HG03354 (cell line): ENCODE measurements around the gene MGLL.

Experiments used
- ATAC-seq: cut with Tn5 transposase; IDR thresholded peaks from one replicate; pipeline ENCODE4 v1.9.1; 2021; ENCODE audit warnings: mild to moderate bottlenecking; ENCODE audit not compliant: unreplicated experiment, poor library complexity, severe bottlenecking

Gene MGLL

DNA sequence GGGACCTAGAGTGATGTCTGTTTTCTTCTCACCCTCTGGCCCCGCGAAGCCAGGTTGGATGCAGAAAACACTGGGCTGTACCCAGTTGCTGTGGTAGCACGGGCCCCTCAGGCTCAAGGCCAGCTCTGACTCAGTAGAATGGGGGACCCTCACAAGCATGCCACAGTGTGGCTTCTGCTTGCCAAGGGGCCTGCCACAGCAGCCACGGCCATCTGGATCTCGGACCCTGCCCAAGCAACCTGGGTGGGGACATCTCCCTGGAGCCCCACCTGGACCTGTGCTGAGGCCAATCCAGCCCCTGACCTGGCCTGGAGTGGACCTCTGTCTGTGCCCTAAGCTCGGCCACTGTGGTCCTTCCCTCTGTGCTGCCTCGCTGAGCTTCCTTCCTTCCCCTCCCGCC lies 59.0 kb downstream of the MGLL start:
- no peak for ATAC-seq

DNA sequence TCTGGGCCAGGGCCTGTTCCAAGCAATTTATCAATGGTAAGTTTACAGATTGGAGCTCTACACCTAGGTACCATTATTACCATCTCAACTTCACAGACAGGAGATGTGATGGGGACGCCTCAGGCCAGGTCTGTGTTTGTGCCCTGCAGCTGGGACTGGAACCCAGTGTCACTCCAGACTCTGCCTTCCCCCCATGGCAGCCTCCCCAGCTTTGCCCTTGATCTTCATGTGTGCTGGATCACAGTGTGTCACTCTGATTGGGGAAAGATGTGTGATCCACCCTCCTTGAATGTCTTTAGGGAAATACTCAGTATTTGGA lies 59.6 kb downstream of the MGLL start:
- ATAC-seq: peak; percentile 14

DNA sequence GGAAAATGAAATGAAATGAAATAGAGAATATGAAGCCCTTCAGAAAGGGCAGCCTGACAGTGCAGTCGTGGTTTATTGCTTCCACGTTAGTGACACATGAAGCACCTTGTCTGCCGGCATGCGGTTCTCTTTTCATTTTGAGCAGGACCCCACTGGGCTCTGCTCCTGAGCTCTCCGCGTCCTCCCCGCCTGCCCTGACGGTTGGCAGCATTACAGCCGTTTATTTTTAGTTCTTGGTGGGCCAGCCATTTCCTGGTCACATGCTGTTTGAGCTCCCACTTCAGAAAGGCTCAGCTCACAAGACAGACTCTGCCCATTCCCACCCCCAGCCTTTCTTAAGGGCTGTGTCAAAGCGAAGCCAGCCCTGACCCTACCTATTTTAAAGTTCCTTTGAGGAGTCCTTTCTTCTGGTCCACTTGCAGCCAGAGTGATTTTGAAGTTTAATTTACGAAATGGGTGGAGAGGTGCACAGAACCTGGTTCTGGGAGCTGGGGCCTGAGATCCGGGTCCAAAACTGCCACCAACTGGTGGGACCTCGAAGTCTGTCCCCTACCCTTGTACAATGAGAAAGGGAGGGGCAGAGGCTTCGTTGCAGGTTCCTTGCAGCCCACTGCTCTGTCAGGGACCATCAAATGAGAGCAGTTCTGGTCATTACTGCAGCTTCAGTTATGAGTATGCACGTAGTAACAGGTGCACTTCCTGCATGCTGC lies 60.1 kb downstream of the MGLL start:
- ATAC-seq: peak; percentile 76

DNA sequence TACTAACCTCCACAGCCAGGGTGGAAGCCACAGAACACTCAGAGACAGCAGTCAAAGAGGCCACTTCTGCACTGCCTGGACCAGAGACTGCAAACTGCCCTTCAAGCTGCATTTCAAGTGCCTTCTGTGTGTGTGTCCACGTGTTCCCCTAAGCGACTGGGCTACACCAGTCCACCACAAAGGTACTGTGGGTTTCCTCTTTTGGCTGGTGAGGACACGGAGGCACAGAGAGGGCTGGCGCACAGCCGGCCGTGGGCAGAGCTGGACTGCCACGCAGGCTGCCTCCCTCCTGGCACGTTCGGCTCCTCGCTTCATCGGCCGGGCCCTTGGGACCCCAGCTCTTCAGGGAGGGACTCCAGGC lies 60.9 kb downstream of the MGLL start:
- peak; percentile 47 for ATAC-seq

DNA sequence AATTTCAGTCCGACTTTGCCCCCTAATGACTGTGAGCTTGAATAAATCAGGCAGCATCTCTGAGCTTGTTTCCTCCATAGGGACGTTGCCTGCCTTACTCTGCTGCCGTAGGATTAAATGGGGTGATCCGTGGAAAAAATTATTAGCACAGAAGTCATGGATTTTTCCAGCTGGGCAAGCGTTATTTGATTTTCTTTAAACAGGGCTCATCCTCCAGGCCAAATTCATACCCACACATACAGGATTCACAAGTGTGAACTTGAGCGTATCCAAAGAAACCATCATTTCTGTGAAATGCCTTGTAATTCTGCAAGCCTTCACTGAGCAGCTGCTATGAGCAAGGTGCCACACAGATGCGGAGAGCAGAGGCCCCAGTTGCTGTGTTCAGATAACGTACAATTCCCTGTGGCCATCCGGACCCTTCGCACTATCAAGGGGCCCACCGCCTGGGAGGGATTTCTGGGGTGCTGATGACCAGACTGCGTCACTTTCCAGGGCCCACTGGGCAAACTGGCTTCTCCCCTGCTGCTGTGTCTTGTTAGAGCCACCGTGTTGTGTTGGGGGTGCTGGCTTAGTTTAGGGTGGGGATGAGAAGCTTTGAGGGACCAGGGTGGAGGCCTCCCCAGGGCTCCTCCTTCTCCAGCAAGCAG lies 61.4 kb downstream of the MGLL start:
- ATAC-seq: no peak

DNA sequence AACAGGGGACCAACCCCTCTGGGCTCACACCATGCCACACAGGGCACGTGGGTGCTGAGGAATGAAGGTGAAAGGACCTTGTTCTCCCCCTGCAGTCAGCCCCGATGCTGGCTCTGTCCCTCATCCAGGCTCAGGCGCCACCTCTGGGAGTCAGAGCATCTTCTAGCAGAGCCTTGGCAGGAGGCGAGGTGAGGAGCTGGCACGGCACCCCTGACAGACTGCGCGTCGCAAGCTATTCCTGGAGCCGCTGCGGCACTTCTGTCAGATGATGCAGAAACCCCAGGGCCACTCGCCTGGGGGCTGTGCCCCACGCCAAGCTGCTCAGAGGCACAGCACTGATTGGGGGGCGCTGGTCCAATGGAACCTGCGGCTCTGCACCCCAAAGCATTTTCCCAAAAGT lies 62.0 kb downstream of the MGLL start:
- ATAC-seq: no peak

DNA sequence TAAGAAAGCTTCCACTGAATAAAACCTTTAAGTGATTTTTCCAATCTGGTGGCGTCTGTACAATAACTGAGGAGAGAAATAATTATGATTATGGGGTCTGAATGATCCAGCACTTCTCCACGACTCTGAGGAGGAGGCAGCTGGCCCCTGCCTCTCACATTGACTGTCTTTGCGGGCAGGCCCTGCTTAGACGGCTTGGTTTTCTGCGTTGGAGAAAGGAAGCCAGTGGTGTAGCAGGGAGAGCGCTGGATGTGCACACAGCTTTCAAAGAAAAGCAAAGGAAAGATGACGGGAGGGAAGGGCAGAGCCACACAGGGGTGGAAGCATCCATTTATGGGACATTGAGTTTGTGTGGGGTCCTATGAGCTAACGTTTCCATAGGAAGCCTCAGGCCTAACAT lies 62.5 kb downstream of the MGLL start:
- no peak for ATAC-seq

DNA sequence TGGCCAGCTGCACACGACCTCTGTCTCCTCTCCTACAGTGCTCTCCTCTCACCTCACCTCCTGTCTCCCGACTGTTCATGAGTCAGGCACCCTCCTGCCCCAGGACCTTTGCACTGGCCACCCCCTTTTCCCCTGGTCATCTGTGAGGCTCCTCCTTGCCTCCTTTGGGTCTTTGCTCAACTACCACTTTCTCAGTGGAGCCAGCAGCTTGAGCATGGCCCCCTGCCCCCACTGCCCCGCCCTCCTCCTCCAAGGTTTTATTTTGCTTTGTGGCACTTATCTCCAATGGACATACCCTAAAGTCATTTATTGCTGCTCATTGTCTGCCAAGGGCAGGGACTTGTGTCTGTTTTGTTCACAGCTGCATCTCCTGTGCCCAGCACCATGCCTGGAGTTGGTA lies 64.3 kb downstream of the MGLL start:
- ATAC-seq: no peak

DNA sequence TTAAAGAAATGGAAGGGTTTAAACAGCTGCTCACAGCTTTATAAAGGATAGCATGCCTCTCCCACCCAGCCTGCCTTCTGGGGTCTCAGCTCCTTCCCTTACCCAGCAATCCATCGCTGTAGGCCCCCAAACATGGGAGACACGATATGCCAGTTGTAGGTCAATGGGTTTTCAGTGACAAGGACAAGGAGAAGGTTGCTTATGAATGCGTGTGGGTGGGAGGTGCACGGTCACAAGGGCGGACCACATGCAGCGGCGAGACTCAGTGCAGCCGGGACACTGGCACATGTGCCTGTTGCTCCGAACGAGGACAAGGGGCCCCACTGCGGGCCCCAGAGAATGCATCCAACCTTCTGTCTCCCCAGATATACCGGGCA lies 67.0 kb downstream of the MGLL start:
- ATAC-seq: no peak

DNA sequence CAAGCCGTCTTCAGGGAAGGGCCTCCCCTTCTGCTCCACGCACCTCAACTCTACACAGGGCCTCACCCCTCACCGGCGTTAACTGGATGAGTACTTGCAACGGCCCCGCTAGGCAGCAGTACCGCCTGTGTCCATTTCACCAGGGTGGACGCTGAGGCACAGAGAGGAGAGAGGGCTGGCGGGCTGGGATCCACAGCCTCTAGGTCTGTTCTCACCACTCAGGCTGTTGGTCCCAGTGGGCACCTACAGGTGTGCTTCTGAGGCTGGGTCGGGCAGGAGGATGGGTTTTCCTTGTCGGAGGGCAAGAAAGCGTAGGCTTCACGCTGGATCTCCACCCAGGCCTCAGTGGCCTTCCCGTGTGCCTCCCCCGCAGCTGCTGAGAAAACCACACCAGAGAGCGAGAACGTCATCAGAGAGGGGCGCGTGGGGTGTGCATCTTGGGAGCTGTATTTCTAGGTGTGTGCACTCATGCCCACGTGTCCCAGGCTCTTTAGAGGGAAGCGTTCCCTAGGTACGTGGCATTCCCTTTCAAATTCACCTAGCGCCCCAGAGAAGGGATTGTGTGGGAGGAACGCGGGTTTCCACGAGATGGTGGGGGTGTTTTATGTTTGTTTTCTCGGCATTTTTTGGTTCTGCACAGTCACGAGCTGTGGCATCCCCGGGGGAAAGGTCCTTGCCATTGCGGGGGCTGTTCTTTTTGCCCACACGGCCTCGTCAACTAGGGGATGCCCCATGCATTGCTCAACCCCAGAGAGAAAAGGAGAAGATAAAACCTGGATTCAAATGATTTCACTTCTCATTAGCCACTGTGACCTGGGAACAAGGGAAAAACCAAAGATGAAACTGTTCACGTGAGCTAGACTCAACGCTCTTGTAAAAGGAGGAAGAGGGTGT lies 67.7 kb downstream of the MGLL start:
- ATAC-seq: no peak

DNA sequence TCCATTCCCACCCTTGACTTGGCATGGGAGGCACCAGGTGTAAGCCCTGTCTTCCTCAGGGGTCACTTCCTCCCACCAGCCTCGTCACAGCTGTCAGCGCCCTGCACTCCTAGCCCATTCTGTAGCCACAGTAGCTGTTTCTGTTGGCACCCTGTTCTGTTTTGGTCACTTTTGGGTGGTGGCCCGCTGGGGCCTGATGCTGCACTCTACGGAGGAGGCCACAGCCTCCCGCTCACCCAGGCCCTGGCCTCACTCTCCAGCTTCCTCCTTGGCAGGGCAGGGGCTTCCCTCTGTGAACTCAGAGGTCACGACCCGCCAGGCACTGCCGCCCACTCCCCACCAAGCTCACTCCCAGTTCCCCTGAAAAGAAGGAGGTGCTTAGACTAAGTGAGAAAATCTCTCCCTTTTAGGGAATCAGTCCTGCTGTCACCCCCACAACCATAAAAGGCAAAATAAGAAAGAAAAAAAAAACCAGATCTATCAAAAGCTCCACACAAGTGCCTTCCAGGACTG lies 68.4 kb downstream of the MGLL start:
- no peak for ATAC-seq

DNA sequence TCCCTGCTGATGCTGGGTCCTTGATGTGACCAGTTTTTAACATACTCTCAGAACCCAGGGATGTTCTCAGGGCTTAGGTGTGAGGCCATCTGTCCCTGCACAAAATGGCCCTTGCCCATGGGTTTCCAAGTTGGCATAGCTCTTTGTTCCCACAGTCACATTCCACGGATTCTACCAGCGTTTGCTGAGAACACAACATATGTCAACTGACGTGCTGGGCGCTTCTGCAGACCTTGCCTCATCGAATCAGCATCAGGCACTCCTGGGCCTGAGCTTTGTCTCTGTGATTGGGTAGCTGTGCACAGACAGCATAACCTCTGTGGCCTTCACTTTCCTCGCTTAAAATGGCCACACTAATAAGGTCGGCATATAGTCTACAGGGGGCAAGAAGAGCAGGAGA lies 69.0 kb downstream of the MGLL start:
- ATAC-seq: no peak

DNA sequence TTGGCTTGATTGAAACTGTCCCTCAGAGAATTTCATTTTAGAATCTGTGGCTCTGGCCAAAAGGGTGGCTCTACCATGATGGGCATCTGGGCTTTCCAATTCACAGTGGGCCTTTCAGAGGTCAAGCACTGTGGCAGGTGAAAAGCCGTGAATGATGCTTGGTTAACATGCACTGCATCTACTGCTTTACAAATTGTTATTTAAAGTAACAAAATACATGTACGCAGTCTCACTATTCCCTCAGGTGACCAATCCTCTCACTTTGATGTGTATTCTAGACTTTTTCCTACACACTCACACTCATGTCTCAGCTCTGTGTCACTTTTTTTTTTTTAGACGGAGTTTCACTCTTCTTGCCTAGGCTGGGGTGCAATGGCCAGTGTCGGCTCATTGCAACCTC lies 70.5 kb downstream of the MGLL start:
- ATAC-seq: no peak

DNA sequence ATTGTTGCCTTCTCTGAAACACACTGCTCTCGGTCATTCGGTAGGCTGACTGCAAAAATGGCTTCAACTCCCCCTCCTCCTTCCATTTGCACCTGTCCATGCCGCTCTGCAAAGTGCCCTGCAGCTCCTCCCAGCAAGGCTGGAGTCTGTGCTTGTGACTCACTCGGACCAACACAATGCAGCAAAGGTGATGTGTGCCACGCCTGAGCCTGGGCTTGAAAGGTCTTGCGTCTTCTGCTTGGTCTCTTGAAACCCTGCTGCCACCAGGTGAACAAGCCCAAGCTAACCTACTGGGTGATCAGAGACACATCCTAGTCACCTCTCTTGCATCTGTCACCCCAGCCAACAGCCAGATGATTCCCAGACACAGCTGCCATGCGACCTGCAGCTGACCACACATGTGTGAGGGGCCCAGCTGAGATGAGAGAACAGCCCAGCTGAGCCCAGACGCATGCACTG lies 71.1 kb downstream of the MGLL start:
- ATAC-seq: no peak

DNA sequence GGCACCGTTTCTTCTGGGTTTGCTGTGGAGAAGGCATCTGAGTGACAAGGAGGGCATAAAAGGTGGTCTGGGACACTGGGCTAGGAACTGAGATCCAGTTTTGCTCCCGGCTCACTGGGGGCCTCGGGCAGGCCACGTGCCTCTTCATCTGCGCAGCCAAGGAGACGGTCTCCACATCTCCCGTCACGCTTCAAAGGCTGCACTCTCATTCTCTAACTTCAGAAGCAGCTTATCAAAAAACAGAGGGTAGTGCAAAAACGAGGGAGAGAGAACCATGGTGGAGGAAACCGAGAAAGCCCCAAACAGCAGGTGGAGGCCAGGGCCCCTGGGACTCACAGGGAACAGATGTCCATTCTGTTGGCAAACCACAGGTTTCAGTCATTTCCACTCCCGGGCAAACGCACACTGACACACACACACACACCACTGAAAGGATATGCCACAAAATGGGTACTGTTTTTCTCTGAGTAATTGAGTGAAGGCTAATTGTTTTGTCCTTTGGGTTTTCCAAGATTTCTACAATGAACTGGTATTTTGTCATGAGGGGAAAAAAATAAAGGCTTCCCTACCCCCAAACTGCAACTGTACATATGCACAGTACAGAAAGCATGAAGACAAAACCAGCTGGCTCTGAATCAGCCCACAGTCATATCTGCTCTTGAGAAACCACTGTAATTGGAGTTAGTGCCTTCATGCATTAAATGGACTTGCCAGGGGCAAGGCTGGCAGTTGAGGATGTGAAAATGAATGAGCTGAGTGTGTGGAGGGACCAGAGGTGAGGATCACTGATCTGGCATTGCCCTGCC lies 71.9 kb downstream of the MGLL start:
- ATAC-seq: peak; percentile 61

DNA sequence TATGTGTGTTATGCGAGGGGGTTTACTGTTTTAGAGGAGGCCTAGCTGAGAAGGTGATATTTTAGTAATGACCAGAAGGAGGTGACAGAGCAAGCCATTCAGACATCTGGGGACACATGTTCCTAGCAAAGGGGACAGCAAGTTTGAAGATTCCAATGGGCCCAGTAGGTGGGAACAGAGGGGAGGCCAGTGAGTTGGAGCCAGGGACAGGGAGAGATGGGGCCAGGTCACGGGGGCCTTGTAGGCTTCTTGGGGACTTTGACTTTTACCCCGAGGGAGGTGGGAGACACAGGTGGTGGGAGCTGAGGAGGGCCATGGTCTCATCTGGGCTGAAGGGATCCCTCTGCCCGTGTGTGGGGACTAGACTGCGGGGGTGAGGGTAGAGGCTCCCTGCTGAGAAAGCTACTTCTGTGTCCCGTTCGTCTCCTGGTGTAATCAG lies 72.5 kb downstream of the MGLL start:
- ATAC-seq: peak; percentile 1

DNA sequence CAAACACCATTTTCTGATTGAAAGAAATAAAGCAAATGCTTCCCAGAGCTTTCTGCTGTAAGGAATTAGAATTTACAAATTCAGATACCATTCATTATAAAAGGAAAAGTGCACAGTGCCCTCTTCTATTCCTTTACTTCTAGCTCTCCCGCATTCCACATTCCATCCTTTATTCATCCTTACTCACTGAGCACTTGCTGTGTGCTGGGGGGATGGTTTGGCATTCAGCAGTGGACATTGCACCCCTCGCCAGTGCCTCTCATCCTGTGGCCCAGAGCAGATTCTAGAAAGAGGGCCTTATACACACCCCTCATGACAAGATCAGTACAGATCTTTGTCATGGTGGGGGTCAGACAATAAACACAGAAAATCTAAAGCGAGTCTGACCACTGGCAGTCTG lies 73.0 kb downstream of the MGLL start:
- ATAC-seq: no peak

DNA sequence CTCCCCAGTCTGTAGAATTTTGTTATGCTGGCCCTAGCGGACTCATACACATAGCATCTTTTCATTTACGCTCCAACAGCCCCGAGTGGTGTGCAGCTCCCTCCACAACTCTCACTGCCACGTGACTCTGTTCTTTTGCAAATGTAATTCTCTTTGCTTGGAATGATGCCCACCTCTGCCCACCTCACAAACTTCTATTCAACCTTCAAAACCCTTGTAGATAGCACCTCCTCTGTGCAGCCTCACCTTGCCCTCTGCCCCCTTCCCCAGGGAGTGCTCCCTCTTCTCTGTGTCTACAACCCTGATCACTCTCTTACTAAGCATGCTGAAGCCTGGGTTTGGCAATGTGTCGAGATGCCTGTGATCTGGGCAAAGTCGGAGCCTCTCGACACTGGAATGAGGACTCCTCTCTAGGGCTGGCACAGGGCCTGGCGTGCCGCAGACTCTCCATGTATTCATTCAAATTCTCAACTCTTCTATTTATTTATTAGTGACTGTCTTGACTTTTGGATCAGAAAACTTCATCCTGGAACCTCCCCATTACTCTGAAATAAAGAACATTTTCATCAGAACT lies 73.5 kb downstream of the MGLL start:
- ATAC-seq: no peak

DNA sequence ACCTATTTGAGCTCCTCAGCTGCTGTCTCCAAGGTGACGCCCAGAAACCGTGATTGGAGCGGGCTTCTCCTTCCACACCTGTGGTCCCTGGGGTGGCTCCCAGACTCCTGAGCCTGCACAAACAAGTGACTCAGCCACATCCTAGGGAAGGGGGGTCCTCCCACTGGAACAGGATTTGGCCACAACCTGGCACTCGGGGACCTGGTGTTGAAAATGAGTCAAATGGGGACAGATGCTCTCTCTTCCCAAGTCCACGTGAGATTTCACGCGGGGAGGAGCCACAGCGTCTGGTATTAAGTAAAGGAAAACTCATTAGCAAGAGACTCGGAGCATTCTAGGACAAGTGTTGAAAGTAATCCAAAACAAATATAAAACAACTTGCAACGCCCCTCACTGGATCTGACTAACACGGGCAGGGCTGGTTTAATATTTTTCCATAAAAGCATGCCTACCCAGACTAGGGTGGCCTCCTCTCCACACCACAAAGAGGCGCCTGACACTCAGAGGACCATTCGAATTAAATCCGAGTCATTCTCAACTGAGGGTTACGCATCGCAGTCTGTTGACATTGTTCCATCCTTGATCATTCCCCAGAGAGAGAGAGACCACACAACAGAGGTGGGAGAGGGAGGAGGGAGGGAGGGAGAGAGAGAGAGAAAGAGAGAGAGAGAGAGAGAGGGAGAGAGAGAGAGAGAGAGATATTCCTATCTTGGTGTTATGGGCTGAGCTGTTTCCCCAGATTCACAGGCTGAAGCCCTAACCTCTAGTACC lies 74.4 kb downstream of the MGLL start:
- ATAC-seq: no peak
